ENCODE results near the gene FAM184B.

- no peak for TF ChIP-seq EZH2 (IDR thresholded peaks at IDR 0.05)
- no peak for TF ChIP-seq CTCF (IDR thresholded peaks at IDR 0.05)
- TF ChIP-seq EZH2phosphoT487 (IDR thresholded peaks at IDR 0.05), result no peak
Measured at GRCh38 chr4:17639136-17639535, 142.3 kb downstream of the FAM184B start.

All from neural progenitor cell (in vitro differentiated cells).